CD14-positive monocyte (primary cell): Measurements from ENCODE around the gene DUSP16. TPM values are rescaled to one million over a fixed set of nuclear protein-coding genes. Genes with fewer than 3 reads are reported as not detected.
A peak's percentile ranks its signal among the peaks of the same experiment; 100 is the strongest.

Source experiments
- DNase-seq, 3 donors: peaks; one replicate each; pipeline ENCODE4 v3.0.0-alpha.2; 2011 to 2022
- H2AFZ ChIP-seq: 2 replicates; pipeline ENCODE4 v1.6.0; 2012; ENCODE audit warnings: mild to moderate bottlenecking, low read depth, low read length, inconsistent platforms; ENCODE audit not compliant: insufficient read depth, poor library complexity, severe bottlenecking
- H3K27ac ChIP-seq, 2 donors: 1 replicate in 1 of 2; 2 replicates in 1 of 2; pipeline ENCODE4 v1.5.1; 2012 to 2013; ENCODE audit warnings: low read length in 2 of 2, control low read depth in 1 of 2, inconsistent platforms in 1 of 2, low read depth in 1 of 2, mild to moderate bottlenecking in 1 of 2
- H3K27me3 ChIP-seq, 2 donors: one replicate each; pipeline versions ENCODE4 v1.6.0 to v1.6.1; 2011 to 2013; ENCODE audit warnings: low read length in 2 of 2; ENCODE audit not compliant: control insufficient read depth in 2 of 2, insufficient read depth in 2 of 2
- H3K36me3 ChIP-seq, 2 donors: replicated peaks in 1 of 2; 1 replicate in 1 of 2; 2 replicates in 1 of 2; pipeline versions ENCODE4 v1.5.1 to v1.6.1; 2012 to 2013; ENCODE audit warnings: low read length in 2 of 2, control low read depth in 1 of 2, inconsistent platforms in 1 of 2, mild to moderate bottlenecking in 1 of 2; ENCODE audit not compliant: insufficient read depth in 2 of 2, control insufficient read depth in 1 of 2
- H3K4me1 ChIP-seq, 2 donors: 1 replicate in 1 of 2; 2 replicates in 1 of 2; pipeline versions ENCODE4 v1.5.1 to v1.6.1; 2012 to 2013; ENCODE audit warnings: low read length in 2 of 2, control low read depth in 1 of 2, inconsistent platforms in 1 of 2, mild to moderate bottlenecking in 1 of 2, moderate library complexity in 1 of 2; ENCODE audit not compliant: insufficient read depth in 2 of 2, control insufficient read depth in 1 of 2
- H3K4me2 ChIP-seq: replicated peaks from 2 replicates; pipeline ENCODE3; 2012; ENCODE audit warnings: low read length, moderate library complexity, mild to moderate bottlenecking; ENCODE audit not compliant: poor library complexity, severe bottlenecking; ENCODE audit errors: extremely low read depth
- H3K4me3 ChIP-seq, 3 experiments: fragments of 200-600 bp in 1 of 3; sonication (generic) in 1 of 3; replicated peaks in 1 of 3; 1 replicate in 2 of 3; 2 replicates in 1 of 3; pipeline ENCODE4 v1.5.1; 2011 to 2013; ENCODE audit warnings: low read length in 3 of 3, mild to moderate bottlenecking in 3 of 3, control low read depth in 2 of 3, low read depth in 2 of 3, inconsistent platforms in 1 of 3, moderate library complexity in 1 of 3
- H3K79me2 ChIP-seq: 2 replicates; pipeline ENCODE4 v1.6.0; 2012; ENCODE audit warnings: mild to moderate bottlenecking, control low read depth, inconsistent platforms, low read length, moderate library complexity; ENCODE audit not compliant: insufficient read depth
- H3K9ac ChIP-seq: 2 replicates; pipeline ENCODE4 v1.6.0; 2017; ENCODE audit warnings: low read length, mild to moderate bottlenecking; ENCODE audit not compliant: insufficient read depth, poor library complexity, severe bottlenecking
- H3K9me3 ChIP-seq, 2 donors: replicated peaks in 1 of 2; 1 replicate in 1 of 2; 2 replicates in 1 of 2; pipeline versions ENCODE4 v1.5.1 to v1.6.1; 2012 to 2013; ENCODE audit warnings: low read length in 2 of 2, control low read depth in 1 of 2; ENCODE audit not compliant: control insufficient read depth in 1 of 2, insufficient read depth in 1 of 2
- H4K20me1 ChIP-seq: 2 replicates; pipeline ENCODE4 v1.6.0; 2012; ENCODE audit warnings: mild to moderate bottlenecking, low read length, control low read depth, moderate library complexity; ENCODE audit not compliant: insufficient read depth
- H3K27ac Mint-ChIP-seq, 7 donors: one replicate each; pipeline ENCODE4 v1.8.0; 2020; ENCODE audit warnings: mild to moderate bottlenecking in 7 of 7, mixed read lengths in 7 of 7, moderate library complexity in 6 of 7, inconsistent platforms in 2 of 7
- H3K27me3 Mint-ChIP-seq, 3 donors: one replicate each; pipeline ENCODE4 v1.8.0; 2021 to 2022; ENCODE audit warnings: low read depth in 3 of 3, mild to moderate bottlenecking in 3 of 3, mixed read lengths in 3 of 3, moderate library complexity in 3 of 3, inconsistent platforms in 1 of 3
- H3K36me3 Mint-ChIP-seq, 2 donors: one replicate each; pipeline ENCODE4 v1.8.0; 2020; ENCODE audit warnings: mixed read lengths in 2 of 2, inconsistent platforms in 1 of 2, mild to moderate bottlenecking in 1 of 2
- H3K4me1 Mint-ChIP-seq: one replicate; pipeline ENCODE4 v1.8.0; 2020; ENCODE audit warnings: mild to moderate bottlenecking, mixed read lengths
- H3K4me3 Mint-ChIP-seq, 2 donors: one replicate each; pipeline ENCODE4 v1.8.0; 2020; ENCODE audit warnings: mild to moderate bottlenecking in 2 of 2, mixed read lengths in 2 of 2, moderate library complexity in 1 of 2
- H3K9me3 Mint-ChIP-seq, 7 donors: one replicate each; pipeline ENCODE4 v1.8.0; 2020 to 2022; ENCODE audit warnings: mixed read lengths in 7 of 7, mild to moderate bottlenecking in 6 of 7, moderate library complexity in 6 of 7, inconsistent platforms in 2 of 7
- WGBS: methylation state at CpG from one replicate; pipeline ENCODE4 v1.1.5; 2013; ENCODE audit warnings: missing lambda C conversion rate; ENCODE audit not compliant: insufficient coverage; 5-methylcytosine and 5-hydroxymethylcytosine counted together
- intact Hi-C, 2 donors: fragments of 100-400 bp; cut with micrococcal nuclease; formaldehyde crosslinking; loops; one replicate each; pipeline versions ENCODE4 v1.15.0 to v1.15.1; 2023
- polyA plus RNA-seq, 3 donors: library from polyadenylated mRNA; depleted of rRNA in 1 of 3; unstranded in 2 of 3; stranded (reverse) in 1 of 3; fragments of 300-500 nt in 2 of 3; fragments of >200 nt in 1 of 3; fragmentation: Illumina TruSeq in 2 of 3; gene quantifications; 1 replicate in 2 of 3; 2 replicates in 1 of 3; pipeline ENCODE4 v1.2.3, GENCODE V29; 2012 to 2021
- TF ChIP-seq, protein P1 (sequence below): fragments of 200-600 bp; IDR thresholded peaks from one replicate; pipeline ENCODE4 v1.8.0; 2022; ENCODE audit warnings: antibody characterized with exemption, mild to moderate bottlenecking

DUSP16 gene
- polyA plus RNA-seq, 3 donors = 0.04 to 0.46 (median 0.27) TPM

DNA sequence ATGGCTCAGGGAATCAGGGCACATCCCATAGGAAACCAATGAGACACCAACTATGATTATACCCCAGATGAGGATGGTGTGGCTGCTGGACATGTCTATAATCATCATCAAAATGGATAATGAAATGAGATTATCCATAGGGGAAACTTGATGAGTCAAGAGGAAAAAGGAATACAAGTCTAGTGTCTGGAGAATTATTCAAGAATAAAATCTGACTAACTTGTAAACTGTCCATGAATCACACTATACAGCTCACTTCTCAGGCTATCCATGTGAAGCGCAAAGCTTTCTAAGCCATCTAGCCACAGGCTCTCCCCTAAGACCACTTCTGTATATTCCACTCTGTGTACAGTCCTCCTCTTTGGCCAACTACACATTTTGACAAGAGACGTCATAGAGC lies 52.5 kb downstream of the DUSP16 start:
- TF ChIP-seq, protein P1, sequence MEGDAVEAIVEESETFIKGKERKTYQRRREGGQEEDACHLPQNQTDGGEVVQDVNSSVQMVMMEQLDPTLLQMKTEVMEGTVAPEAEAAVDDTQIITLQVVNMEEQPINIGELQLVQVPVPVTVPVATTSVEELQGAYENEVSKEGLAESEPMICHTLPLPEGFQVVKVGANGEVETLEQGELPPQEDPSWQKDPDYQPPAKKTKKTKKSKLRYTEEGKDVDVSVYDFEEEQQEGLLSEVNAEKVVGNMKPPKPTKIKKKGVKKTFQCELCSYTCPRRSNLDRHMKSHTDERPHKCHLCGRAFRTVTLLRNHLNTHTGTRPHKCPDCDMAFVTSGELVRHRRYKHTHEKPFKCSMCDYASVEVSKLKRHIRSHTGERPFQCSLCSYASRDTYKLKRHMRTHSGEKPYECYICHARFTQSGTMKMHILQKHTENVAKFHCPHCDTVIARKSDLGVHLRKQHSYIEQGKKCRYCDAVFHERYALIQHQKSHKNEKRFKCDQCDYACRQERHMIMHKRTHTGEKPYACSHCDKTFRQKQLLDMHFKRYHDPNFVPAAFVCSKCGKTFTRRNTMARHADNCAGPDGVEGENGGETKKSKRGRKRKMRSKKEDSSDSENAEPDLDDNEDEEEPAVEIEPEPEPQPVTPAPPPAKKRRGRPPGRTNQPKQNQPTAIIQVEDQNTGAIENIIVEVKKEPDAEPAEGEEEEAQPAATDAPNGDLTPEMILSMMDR = no peak
- Histone ChIP-seq H2AFZ (no peak overlapping the region), H3K27me3 (no peaks in the 10 kb centered on the region), H3K9me3 (no peaks in the 10 kb centered on the region), H3K9ac (no peak overlapping the region), H3K4me3 (no peak overlapping the region), H3K79me2 (no peaks in the 10 kb centered on the region), H3K4me2 (no peak overlapping the region), H3K4me1 (peaks cover 0 to 3% of the 10 kb centered on the region in 2 donors), H3K27ac (no peak overlapping the region), H4K20me1 (no peaks in the 10 kb centered on the region), H3K36me3 (no peaks in the 10 kb centered on the region)
- Mint-ChIP-seq H3K4me1 (peaks cover 14% of the 10 kb centered on the region), H3K9me3 (no peaks in the 10 kb centered on the region), H3K27me3 (no peaks in the 10 kb centered on the region), H3K4me3 (no peak overlapping the region), H3K36me3 (no peaks in the 10 kb centered on the region), H3K27ac (no peak overlapping the region)
- intact Hi-C loops = no loop called here
- peak in 1 of 3 donors; percentile 41 for DNase-seq
- WGBS = no CpG with 5 or more reads among the region's 2 CpGs

DNA sequence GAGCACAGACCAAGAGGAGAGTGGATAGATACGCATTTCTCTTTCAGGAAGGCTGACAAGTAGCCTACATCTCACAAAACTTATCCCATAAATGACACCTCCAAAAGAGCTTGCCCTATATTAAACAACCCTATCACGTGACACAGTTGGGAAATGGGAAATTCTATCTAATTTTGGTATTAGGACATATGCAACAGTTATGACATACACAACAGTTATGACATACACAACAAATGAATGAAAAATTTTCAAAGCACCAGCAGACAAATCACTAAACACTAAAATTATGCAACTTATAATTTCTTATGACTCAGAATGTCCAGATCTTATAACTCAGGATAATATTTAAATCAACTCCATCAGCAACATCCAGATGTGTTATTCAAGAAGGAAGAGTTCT lies 54.1 kb downstream of the DUSP16 start:
- Histone ChIP-seq H3K9me3 (no peaks in the 10 kb centered on the region), H3K27me3 (no peaks in the 10 kb centered on the region), H3K27ac (no peak overlapping the region), H3K4me2 (no peak overlapping the region), H3K9ac (no peak overlapping the region), H3K79me2 (no peaks in the 10 kb centered on the region), H4K20me1 (no peaks in the 10 kb centered on the region), H2AFZ (no peak overlapping the region), H3K36me3 (no peaks in the 10 kb centered on the region), H3K4me1 (peaks cover 0 to 3% of the 10 kb centered on the region in 2 donors), H3K4me3 (no peak overlapping the region)
- Mint-ChIP-seq H3K4me3 (no peak overlapping the region), H3K27me3 (no peaks in the 10 kb centered on the region), H3K9me3 (no peaks in the 10 kb centered on the region), H3K36me3 (no peaks in the 10 kb centered on the region), H3K4me1 (peaks cover 14% of the 10 kb centered on the region), H3K27ac (peak overlapping the region in 1 of 7 donors; percentile 33)
- intact Hi-C loops = no loop called here
- peak; percentile 37 to 75 (median 59) for DNase-seq
- TF ChIP-seq, protein P1 = no peak
- WGBS = no CpG with 5 or more reads among the region's 2 CpGs
